ENCODE results near the gene PIGW.

Gene PIGW

GRCh38 chr17:36576793-36577192, 42.0 kb downstream of the PIGW start:
- Histone ChIP-seq H3K9ac (ENCODE audit: low read depth in 1 of 2, low read length in 2 of 2) (no peak overlapping the region), H3K27ac (ENCODE audit: low read depth, low read length) (no peak overlapping the region), H3K4me3 (ENCODE audit: low read depth in 1 of 2, low read length in 2 of 2) (no peak overlapping the region), H3K4me1 (ENCODE audit: control insufficient read depth in 1 of 2, insufficient read depth in 2 of 2, low read length in 2 of 2) (no peaks in the 10 kb centered on the region), H3K36me3 (ENCODE audit: control insufficient read depth in 1 of 2, insufficient read depth in 2 of 2, low read length in 2 of 2) (peaks cover 26 to 56% of the 10 kb centered on the region in 2 donors), H3K27me3 (ENCODE audit: control insufficient read depth in 1 of 2, insufficient read depth in 2 of 2, low read length in 2 of 2) (no peaks in the 10 kb centered on the region), H3K9me3 (ENCODE audit: control insufficient read depth in 1 of 2, low read length in 2 of 2) (no peaks in the 10 kb centered on the region)

DNA sequence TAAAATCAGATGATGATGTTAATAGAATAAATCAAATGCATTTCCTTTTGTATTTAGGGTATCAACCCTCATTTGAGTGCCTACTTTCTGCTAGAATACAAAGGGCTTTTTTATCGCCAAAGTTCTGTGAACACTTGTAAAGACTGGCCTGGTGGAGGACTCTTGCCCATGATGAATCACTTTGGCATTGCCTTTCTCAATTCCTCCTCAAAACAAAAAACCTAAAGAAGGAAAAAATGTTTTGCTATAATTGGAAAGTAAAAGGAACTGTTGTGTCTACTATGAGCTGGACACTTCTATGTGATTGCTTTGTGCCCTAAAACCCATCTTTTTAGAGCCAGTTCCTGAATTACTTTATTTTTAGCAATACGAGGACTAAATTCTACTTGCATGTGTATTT, 43.9 kb downstream of the PIGW start:
- H3K4me3 ChIP-seq (ENCODE audit: low read depth in 1 of 2, low read length in 2 of 2), result no peak overlapping the region
- H3K27me3 ChIP-seq (ENCODE audit: control insufficient read depth in 1 of 2, insufficient read depth in 2 of 2, low read length in 2 of 2), result no peaks in the 10 kb centered on the region
- peaks cover 26 to 62% of the 10 kb centered on the region in 2 donors for H3K36me3 ChIP-seq (ENCODE audit: control insufficient read depth in 1 of 2, insufficient read depth in 2 of 2, low read length in 2 of 2)
- no peak overlapping the region for H3K9ac ChIP-seq (ENCODE audit: low read depth in 1 of 2, low read length in 2 of 2)
- H3K4me1 ChIP-seq (ENCODE audit: control insufficient read depth in 1 of 2, insufficient read depth in 2 of 2, low read length in 2 of 2), result no peaks in the 10 kb centered on the region
- H3K9me3 ChIP-seq (ENCODE audit: control insufficient read depth in 1 of 2, low read length in 2 of 2), result no peaks in the 10 kb centered on the region
- no peak overlapping the region for H3K27ac ChIP-seq (ENCODE audit: low read depth, low read length)

DNA sequence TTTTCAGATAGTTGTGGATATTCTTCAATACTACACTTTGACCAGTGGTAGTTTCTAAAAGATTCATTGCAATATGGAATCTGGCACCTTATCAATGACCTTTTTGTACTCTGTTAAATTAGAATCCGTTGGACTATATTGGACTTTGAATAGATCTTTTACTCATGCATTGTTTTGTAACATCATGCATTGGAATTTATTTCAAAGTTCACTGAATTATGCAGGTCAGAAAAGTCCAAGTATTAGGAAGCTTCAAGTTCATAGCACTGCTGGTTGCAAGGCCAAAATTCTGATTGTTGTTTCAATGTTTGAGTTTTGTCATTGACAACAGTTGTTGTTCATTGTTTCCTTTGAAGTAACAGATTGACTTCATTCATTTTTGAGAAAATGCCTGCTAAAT, 49.0 kb downstream of the PIGW start:
- Histone ChIP-seq H3K9me3 (ENCODE audit: control insufficient read depth in 1 of 2, low read length in 2 of 2) (no peaks in the 10 kb centered on the region), H3K27me3 (ENCODE audit: control insufficient read depth in 1 of 2, insufficient read depth in 2 of 2, low read length in 2 of 2) (no peaks in the 10 kb centered on the region), H3K36me3 (ENCODE audit: control insufficient read depth in 1 of 2, insufficient read depth in 2 of 2, low read length in 2 of 2) (peaks cover 34 to 80% of the 10 kb centered on the region in 2 donors), H3K4me1 (ENCODE audit: control insufficient read depth in 1 of 2, insufficient read depth in 2 of 2, low read length in 2 of 2) (peaks cover 0 to 7% of the 10 kb centered on the region in 2 donors), H3K27ac (ENCODE audit: low read depth, low read length) (no peak overlapping the region), H3K4me3 (ENCODE audit: low read depth in 1 of 2, low read length in 2 of 2) (no peak overlapping the region), H3K9ac (ENCODE audit: low read depth in 1 of 2, low read length in 2 of 2) (no peak overlapping the region)

- Histone ChIP-seq H3K4me3 (ENCODE audit: low read depth in 1 of 2, low read length in 2 of 2) (no peak overlapping the region), H3K9me3 (ENCODE audit: control insufficient read depth in 1 of 2, low read length in 2 of 2) (no peaks in the 10 kb centered on the region), H3K36me3 (ENCODE audit: control insufficient read depth in 1 of 2, insufficient read depth in 2 of 2, low read length in 2 of 2) (peaks cover 21 to 80% of the 10 kb centered on the region in 2 donors), H3K4me1 (ENCODE audit: control insufficient read depth in 1 of 2, insufficient read depth in 2 of 2, low read length in 2 of 2) (peaks cover 13 to 23% of the 10 kb centered on the region in 2 donors), H3K9ac (ENCODE audit: low read depth in 1 of 2, low read length in 2 of 2) (no peak overlapping the region), H3K27ac (ENCODE audit: low read depth, low read length) (no peak overlapping the region), H3K27me3 (ENCODE audit: control insufficient read depth in 1 of 2, insufficient read depth in 2 of 2, low read length in 2 of 2) (no peaks in the 10 kb centered on the region)
Measured at GRCh38 chr17:36586138-36586537, 51.4 kb downstream of the PIGW start.
